PFSK-1 (cell line): ENCODE results near the gene CNFN.

Experiments
- FOXP2 ChIP-seq: optimal IDR thresholded peaks from 2 replicates; pipeline ENCODE3; 2011; ENCODE audit warnings: borderline replicate concordance, control low read depth, inconsistent platforms; ENCODE audit not compliant: insufficient read depth; ENCODE audit errors: extremely low read length, extremely low read depth
- POLR2AphosphoS5 ChIP-seq: IDR thresholded peaks from 2 replicates; pipeline ENCODE4 v1.6.1; 2012; ENCODE audit warnings: low read depth, mild to moderate bottlenecking, control low read depth, low read length, moderate library complexity
- REST ChIP-seq, 2 experiments: IDR thresholded peaks; 2 replicates each; pipeline versions ENCODE4 v1.6.1 to v1.8.0; 2011 to 2012; ENCODE audit warnings: low read depth in 2 of 2, low read length in 2 of 2, control low read depth in 1 of 2, inconsistent platforms in 1 of 2, mild to moderate bottlenecking in 1 of 2, moderate library complexity in 1 of 2; ENCODE audit not compliant: insufficient read depth in 1 of 2
- SIN3A ChIP-seq: IDR thresholded peaks from 2 replicates; pipeline ENCODE4 v1.6.1; 2012; ENCODE audit warnings: mild to moderate bottlenecking, low read length, moderate library complexity, borderline replicate concordance; ENCODE audit not compliant: insufficient read depth
- TAF1 ChIP-seq: IDR thresholded peaks from 2 replicates; pipeline ENCODE4 v1.6.1; 2012; ENCODE audit warnings: low read length, control low read depth, borderline replicate concordance; ENCODE audit not compliant: insufficient read depth

The CNFN gene

GRCh38 chr19:42421591-42422031, 31.5 kb upstream of the CNFN start:
- TF ChIP-seq TAF1 (no peak), SIN3A (no peak), REST (IDR thresholded peaks at IDR 0.05; ENCODE audit: insufficient read depth in 1 of 2, low read depth in 2 of 2, low read length in 2 of 2) (no peak), POLR2AphosphoS5 (no peak), FOXP2 (no peak)

GRCh38 chr19:42421101-42421500, 31.0 kb upstream of the CNFN start:
- no peak for TF ChIP-seq SIN3A
- no peak for TF ChIP-seq POLR2AphosphoS5
- no peak for TF ChIP-seq FOXP2
- TF ChIP-seq TAF1 = no peak
- no peak for TF ChIP-seq REST (IDR thresholded peaks at IDR 0.05; ENCODE audit: insufficient read depth in 1 of 2, low read depth in 2 of 2, low read length in 2 of 2)

- TF ChIP-seq SIN3A = no peak
- no peak for TF ChIP-seq POLR2AphosphoS5
- no peak for TF ChIP-seq REST (IDR thresholded peaks at IDR 0.05; ENCODE audit: insufficient read depth in 1 of 2, low read depth in 2 of 2, low read length in 2 of 2)
- no peak for TF ChIP-seq TAF1
- no peak for TF ChIP-seq FOXP2
Observed at GRCh38 chr19:42420055-42420544, 30.0 kb upstream of the CNFN start.

GRCh38 chr19:42419309-42419708, 29.2 kb upstream of the CNFN start:
- no peak for TF ChIP-seq TAF1
- TF ChIP-seq SIN3A = no peak
- TF ChIP-seq POLR2AphosphoS5 = no peak
- no peak for TF ChIP-seq FOXP2
- no peak for TF ChIP-seq REST (IDR thresholded peaks at IDR 0.05; ENCODE audit: insufficient read depth in 1 of 2, low read depth in 2 of 2, low read length in 2 of 2)

- TF ChIP-seq TAF1 (no peak), REST (IDR thresholded peaks at IDR 0.05; ENCODE audit: insufficient read depth in 1 of 2, low read depth in 2 of 2, low read length in 2 of 2) (no peak), FOXP2 (no peak), SIN3A (no peak), POLR2AphosphoS5 (no peak)
Observed at GRCh38 chr19:42412661-42413076, 22.6 kb upstream of the CNFN start.
